Astrocyte of the spinal cord (primary cell): ENCODE data around the gene KATNB1.

Experiments used
- DNase-seq: peaks from one replicate; pipeline ENCODE4 v3.0.0; 2011; ENCODE audit warnings: low read depth, low spot score
- H3K4me3 ChIP-seq: 2 replicates; pipeline ENCODE4 v1.5.1; 2011; ENCODE audit warnings: low read depth, mild to moderate bottlenecking, low read length, moderate library complexity
- in situ Hi-C: cut with HindIII; loops from 2 replicates; pipeline ENCODE4 v1.10.0; 2017; ENCODE audit warnings: low sequenced_read_pairs
- TF ChIP-seq, protein P1 (sequence below): IDR thresholded peaks from 2 replicates; pipeline ENCODE4 v1.5.1; 2012; ENCODE audit warnings: low read depth, mild to moderate bottlenecking, low read length, inconsistent platforms

The KATNB1 gene

DNA sequence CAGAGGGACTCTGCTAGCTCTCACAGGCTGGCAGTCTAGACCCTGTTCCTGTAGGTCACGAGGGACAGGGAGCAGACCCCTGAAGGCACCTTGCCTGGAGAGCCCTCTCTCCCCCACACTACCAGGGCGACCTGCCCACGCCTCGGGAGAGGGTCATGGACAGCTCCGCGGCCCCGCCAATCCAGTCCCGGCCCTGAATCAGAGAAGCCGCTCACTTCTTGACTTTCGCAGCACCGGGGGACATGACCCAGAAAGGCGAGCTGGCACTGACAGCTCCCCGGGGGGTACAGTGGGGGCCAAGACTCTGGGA lies 61.6 kb downstream of the KATNB1 start:
- TF ChIP-seq, protein P1, sequence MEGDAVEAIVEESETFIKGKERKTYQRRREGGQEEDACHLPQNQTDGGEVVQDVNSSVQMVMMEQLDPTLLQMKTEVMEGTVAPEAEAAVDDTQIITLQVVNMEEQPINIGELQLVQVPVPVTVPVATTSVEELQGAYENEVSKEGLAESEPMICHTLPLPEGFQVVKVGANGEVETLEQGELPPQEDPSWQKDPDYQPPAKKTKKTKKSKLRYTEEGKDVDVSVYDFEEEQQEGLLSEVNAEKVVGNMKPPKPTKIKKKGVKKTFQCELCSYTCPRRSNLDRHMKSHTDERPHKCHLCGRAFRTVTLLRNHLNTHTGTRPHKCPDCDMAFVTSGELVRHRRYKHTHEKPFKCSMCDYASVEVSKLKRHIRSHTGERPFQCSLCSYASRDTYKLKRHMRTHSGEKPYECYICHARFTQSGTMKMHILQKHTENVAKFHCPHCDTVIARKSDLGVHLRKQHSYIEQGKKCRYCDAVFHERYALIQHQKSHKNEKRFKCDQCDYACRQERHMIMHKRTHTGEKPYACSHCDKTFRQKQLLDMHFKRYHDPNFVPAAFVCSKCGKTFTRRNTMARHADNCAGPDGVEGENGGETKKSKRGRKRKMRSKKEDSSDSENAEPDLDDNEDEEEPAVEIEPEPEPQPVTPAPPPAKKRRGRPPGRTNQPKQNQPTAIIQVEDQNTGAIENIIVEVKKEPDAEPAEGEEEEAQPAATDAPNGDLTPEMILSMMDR: no peak
- H3K4me3 ChIP-seq: no peak overlapping the region
- in situ Hi-C loops: no loop called here
- DNase-seq: no peak

DNA sequence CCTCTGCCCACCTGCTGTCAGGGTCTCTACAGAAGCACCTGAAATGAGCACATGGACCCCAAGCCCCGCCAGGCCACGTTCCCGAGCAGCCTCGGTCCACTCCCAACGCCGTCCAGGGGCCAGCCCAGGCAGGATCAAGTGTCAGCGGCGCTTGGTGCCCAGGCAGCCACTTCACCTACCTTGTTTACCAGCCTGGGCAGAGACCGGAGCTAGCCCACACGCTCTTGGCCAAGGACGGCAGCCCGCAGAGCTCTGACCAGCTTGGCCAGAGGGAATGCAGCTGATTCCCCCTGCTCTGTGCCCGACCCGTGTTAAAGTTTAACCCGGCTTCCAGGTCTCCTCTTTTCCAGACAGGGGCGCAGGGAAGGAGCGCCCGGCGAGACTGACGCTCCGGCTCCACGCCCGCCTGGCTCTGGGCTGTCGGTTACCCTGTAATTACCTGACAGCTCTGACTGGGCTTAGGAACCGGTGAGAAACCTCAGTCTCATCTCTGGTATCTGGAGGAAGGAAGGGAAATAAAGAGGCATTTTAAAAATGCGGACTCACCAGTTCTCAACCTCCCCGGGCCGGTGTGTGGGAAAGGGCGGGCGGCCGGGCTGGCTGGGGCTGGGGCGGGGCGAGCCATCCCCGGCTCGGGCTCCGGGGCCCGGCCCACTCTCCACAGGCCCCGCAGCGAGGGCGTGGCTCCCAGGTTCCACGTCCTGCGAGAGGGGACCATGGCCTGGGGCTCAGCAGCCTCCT lies 62.1 kb downstream of the KATNB1 start:
- H3K4me3 ChIP-seq: no peak overlapping the region
- no peak for DNase-seq
- in situ Hi-C loops: no loop called here
- TF ChIP-seq, protein P1: no peak

DNA sequence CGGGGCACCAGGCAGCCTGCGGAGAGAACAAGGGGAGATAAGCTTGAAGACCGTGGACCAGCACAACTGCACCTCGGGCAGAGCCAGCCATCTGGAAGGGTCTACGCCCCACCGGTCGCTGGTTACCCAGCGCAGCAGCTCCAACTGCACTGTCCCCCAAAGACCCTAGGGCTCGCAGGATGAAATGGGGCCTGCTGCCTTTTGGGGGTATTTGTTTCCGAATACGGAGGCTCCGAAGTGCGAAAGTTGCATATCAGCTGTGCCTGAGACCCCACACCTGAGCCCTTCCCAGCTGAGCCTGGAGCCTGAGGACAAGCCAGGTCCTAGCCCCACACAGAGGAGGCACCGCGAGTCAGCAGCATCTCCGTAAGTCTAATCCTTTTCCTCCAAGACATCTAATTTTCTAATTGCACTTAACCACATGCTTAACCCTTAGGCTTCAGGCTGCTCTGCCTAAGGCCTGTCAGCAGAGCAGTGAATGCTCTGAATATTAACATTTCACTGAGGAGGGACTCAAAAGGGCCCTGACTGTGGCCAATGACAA lies 62.8 kb downstream of the KATNB1 start:
- TF ChIP-seq, protein P1: no peak
- in situ Hi-C loops: no loop called here
- no peak overlapping the region for H3K4me3 ChIP-seq
- no peak for DNase-seq

DNA sequence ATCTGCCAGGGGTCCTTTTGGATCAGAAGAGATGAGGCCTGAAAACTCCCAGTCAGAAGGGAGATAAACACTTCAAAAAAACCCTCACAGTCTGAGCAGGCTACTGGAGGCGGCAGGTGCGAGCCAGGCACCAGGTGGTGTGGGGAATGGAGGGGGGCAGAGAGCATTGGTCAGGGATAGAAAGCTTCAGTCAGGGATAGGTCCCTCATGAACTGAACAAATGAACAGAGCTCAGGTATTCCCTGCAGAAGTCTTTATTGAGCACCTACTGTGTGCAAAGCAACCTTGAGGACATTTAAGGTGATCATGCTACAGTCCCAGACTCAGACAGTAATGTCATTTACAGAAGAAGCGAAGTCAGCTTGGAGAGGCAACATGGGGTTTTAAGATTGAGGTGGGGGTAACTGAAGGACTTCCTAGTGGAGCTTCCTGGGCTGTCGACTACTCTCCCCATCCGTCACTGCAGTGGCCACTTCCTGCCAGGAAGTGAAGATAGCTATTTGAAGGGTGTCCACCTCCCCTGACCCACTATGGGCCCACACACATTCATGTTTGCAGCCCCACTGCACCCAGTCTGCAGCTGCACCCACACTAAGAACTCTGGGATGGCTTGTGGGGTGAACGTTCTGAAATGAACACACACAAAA lies 63.5 kb downstream of the KATNB1 start:
- no peak overlapping the region for H3K4me3 ChIP-seq
- no peak for DNase-seq
- TF ChIP-seq, protein P1: no peak
- in situ Hi-C loops: no loop called here

DNA sequence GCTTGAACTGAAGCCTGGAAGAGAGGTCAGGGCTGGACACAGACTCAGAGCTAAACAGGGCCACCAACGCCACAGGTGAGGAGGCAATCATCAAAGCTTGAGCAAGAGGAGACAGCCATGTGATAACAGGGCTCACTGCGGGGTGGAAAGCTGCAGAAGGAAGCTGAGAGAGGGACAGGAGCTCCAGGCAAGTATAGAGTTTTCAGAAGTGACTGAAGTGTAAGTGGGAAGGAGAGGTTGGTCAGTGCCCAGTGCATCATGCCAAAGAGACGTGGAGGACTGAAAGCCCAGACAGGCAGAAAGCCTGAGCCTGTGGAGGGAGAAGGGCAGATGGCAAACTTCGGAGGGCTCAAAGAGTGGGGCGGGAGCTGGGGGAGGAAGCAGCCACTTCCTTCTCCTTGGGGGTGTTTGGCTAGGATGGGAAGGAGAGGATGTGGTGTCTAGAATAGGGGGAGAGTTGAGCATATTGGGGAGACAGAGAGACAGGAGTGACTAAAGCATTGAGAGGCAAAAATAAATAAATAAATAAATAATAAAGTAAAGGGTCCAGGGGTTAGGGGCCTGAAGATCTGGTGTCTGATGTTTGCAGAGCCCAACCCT lies 64.1 kb downstream of the KATNB1 start:
- no peak for DNase-seq
- in situ Hi-C loops: no loop called here
- TF ChIP-seq, protein P1: no peak

DNA sequence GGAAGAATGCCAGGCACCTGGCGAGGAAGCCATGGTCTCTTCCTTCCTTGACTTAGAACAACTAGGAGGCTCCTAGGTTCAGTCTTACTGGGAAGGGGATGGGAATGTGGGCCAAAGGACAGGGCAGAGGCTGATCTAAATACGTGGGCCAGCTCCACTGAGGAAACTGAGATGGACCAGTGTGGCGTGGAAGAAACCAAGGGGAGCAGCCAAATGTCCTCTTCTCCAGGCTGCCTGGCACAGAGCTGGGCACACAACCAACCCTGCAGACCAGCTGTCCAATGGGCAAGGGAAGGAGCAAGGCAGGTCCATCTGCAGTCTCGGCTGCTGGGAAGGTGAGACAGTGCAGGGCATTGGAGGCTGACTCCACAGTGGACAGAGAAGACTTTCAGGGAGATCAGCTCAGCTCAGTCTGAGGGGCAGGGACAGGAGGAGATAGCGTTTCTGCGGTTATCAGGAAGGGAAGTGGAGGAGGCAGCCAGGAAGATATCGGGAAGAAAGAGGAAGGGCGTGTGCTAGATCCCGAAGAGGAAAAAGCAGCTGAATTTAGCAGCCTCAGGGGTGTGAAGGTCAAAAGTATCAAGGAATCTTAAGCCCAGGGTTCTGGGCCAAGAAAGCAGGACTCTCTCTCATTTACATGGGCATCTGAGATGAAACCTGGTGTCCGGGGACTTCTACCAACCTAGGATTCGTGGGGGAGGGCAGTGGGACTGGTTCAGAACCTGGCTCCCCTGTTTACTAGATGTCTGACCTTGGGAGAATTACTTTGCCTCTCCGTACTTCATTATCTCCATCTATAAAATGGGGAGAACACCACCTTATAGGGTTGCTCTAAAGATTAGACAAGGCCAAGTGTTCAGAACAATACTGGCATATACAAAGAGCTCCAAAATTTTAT lies 64.9 kb downstream of the KATNB1 start:
- TF ChIP-seq, protein P1: no peak
- DNase-seq: no peak
- in situ Hi-C loops: no loop called here
- peak overlapping the region; percentile 83 for H3K4me3 ChIP-seq

More for the DNA sequence above, 64.1 kb downstream of the KATNB1 start:
- H3K4me3 ChIP-seq: no peak overlapping the region
